ENCODE data around the gene OR2T11. TPM values are rescaled to one million over a fixed set of nuclear protein-coding genes. Genes with fewer than 3 reads are reported as not detected.
"Not testable (repeated sequence)": the region's sequence is repeated elsewhere in the genome, so short reads cannot be mapped to it uniquely, and the experiment has no call there.

The OR2T11 gene
- total RNA-seq, 4 donors from 2014 or later, result 0.57 TPM; not detected in 3

DNA sequence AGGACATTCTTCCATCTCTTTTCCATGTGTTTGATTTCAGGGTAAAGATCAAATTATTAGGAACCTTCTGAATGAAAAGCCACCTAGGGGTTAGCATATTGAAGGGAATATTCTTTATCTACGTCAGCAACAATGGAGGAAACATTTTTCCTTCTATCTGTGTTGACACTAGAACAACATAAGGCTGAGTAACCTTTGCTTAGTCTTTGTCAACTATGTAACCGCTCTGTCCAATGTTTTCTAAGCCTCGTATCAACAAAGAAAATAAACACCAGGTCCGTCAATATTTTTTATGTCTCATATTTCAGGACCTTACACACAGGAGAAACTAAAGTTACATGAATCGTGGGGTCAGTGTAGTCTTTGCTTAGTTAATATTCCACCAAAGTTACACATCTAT lies 1.7 kb upstream of the OR2T11 start:
- intact Hi-C loops (cut with DNase I; ENCODE audit: low total_unique reads); DNase-seq (ENCODE audit: low spot score in 2 of 2); H3K4me3 ChIP-seq (ENCODE audit: low read depth, poor library complexity, severe bottlenecking): not testable (repeated sequence)
- WGBS, 2 donors, result 74% methylated on average over 3 of the region's 5 CpGs; no CpG with 5 or more reads in 1 of the 2 donors

DNA sequence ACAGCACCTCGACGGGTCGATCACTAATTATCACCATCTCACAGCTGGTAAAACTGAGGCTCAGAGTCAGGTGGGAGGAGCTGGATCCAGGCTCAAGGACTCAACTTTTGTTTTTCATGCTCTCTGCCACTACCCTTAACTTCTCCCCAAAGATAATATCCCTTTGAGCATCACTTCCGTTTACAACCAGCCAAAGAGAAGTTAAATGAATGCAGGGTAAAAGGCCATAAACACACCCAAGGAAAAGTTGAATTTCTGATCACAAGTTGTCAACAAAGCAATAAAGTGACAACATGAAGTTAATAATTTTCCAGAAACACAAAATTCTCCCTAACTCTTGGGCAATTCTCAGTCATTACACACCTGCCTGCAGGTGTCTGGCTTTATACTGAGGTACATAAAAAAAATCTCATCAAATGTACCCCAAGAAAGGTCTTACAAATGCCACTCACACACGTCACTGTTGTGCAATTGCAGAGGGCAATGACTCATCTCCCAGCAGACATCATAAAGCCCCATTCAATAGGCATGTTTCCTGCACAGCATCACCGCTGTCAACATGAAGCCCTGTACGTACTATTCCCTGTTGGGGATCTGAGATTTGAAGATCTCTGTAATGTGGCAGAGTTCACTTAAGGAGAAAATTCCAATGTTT lies 3.4 kb downstream of the OR2T11 start:
- DNase-seq (ENCODE audit: low spot score in 2 of 2), result no peak
- TF ChIP-seq, protein P1, sequence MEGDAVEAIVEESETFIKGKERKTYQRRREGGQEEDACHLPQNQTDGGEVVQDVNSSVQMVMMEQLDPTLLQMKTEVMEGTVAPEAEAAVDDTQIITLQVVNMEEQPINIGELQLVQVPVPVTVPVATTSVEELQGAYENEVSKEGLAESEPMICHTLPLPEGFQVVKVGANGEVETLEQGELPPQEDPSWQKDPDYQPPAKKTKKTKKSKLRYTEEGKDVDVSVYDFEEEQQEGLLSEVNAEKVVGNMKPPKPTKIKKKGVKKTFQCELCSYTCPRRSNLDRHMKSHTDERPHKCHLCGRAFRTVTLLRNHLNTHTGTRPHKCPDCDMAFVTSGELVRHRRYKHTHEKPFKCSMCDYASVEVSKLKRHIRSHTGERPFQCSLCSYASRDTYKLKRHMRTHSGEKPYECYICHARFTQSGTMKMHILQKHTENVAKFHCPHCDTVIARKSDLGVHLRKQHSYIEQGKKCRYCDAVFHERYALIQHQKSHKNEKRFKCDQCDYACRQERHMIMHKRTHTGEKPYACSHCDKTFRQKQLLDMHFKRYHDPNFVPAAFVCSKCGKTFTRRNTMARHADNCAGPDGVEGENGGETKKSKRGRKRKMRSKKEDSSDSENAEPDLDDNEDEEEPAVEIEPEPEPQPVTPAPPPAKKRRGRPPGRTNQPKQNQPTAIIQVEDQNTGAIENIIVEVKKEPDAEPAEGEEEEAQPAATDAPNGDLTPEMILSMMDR (IDR thresholded peaks at IDR 0.05), result no peak
- no peak for TF ChIP-seq POLR2A (IDR thresholded peaks at IDR 0.05)
- 71 to 74% methylated on average over 7 of the region's 7 CpGs for WGBS, 2 donors
- intact Hi-C loops (cut with DNase I; ENCODE audit: low total_unique reads), result no loop called here
- H3K4me3 ChIP-seq (ENCODE audit: low read depth, poor library complexity, severe bottlenecking), result no peak overlapping the region

DNA sequence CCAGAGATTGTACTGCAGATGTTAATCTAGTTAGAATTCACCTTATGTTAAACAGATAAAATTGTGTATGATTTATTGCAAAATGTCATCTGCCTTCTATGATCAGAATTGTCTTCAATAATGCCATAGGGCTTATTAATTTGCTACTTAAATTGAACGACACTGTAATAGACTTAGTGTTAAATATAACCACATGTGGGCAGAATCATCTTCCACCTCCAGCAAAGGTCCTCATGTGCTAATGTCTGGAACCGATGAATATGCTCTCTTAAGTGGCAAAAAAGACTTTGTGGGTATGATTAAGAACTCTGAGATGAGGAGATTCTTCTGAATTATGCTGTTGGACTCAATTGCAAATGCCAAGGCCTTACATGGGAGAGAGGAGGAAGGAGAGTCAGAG lies 4.3 kb downstream of the OR2T11 start:
- intact Hi-C loops (cut with DNase I; ENCODE audit: low total_unique reads), result no loop called here
- TF ChIP-seq, protein P1 (IDR thresholded peaks at IDR 0.05), result no peak
- no peak for TF ChIP-seq POLR2A (IDR thresholded peaks at IDR 0.05)
- 65 to 68% methylated on average over 2 of the region's 2 CpGs for WGBS, 2 donors
- no peak overlapping the region for H3K4me3 ChIP-seq (ENCODE audit: low read depth, poor library complexity, severe bottlenecking)
- DNase-seq (ENCODE audit: low spot score in 2 of 2), result no peak

DNA sequence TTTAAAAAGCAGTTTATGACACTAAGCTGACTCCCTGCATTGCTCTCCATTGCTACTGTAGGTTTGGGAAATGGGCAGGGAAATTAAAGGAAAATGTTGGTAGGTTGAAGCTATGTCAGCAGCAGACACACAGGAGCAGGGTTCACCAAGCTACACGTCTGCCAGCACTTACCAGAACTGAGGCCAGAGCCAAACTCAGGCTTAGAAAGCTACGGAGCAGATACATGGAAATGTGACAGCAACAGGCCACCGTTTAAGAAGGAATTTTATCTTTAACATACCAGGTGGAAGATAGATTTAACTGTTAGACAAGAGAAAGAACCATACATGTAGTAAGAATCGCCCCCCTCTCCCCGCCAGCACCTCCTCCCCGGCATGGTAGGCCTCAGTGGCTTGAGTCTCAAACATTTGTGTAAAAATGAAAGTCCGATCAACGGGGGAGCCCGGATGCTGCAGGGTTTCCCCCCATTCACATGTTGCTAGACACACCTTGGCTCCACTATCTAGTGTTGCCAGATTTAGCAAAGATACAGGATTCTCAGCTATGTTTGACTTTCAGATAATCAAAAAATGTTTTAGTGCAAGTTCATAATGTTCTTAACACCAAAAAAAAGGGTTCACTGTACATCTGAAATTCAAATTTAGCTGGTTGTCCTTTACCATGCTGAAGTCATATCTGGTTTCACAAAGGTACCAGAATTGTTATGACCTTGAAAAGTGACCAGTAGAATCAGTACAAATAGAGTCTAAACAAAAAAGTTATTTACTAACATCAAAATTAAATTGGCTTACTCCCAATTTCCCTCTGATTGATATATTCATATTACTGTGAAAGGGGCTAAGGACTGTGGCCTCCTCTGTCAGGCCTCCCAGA lies 6.7 kb downstream of the OR2T11 start:
- 78 to 81% methylated on average over 9 of the region's 9 CpGs for WGBS, 2 donors

DNA sequence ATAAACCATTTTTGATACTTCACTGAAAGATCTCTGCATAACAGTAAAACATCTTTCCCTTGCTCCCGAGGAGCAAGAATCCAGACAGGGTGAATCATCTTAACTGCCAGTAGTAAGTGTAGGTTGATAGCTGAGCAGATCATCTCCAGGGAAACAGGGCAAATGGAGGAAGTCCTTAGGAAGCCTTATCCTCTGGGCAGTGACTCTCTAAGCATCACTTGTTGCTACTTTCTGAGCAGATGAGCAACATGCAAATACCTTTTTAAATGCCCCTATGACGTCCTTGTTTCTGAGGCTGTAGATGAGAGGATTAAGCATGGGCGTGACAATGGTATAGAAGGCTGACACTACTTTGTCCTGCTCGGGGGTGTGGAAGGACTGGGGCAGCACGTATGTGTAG lies 8.9 kb downstream of the OR2T11 start:
- H3K4me3 ChIP-seq (ENCODE audit: low read depth, poor library complexity, severe bottlenecking), result no peak overlapping the region
- intact Hi-C loops (cut with DNase I; ENCODE audit: low total_unique reads), result no loop called here
- WGBS, 2 donors, result 78 to 85% methylated on average over 5 of the region's 5 CpGs
- TF ChIP-seq, protein P1 (IDR thresholded peaks at IDR 0.05), result no peak
- no peak for TF ChIP-seq POLR2A (IDR thresholded peaks at IDR 0.05)
- DNase-seq (ENCODE audit: low spot score in 2 of 2), result no peak

More for the DNA sequence above, 6.7 kb downstream of the OR2T11 start:
- DNase-seq (ENCODE audit: low spot score in 2 of 2), result no peak
- intact Hi-C loops (cut with DNase I; ENCODE audit: low total_unique reads), result no loop called here
- TF ChIP-seq POLR2A (IDR thresholded peaks at IDR 0.05), result no peak
- TF ChIP-seq, protein P1 (IDR thresholded peaks at IDR 0.05), result no peak
- no peak overlapping the region for H3K4me3 ChIP-seq (ENCODE audit: low read depth, poor library complexity, severe bottlenecking)

DNA sequence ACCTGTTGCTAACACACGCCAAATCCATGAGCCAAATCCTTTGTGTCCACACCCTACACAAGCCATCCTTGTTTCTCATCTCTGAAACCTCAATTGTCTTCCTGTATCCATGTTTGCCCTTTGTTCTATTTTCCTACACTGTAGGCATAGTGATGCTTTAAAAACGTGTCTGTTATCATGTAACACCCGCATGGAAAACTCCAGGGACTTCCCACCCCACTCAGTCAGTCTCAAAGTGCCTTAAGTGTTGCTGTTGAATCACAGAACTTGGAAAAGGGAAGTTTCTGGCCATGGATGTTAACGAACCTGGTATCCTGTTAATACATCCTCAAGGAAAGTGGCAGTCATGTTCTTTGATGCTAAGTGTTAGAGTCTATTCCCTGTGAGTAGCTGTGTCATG lies 9.7 kb downstream of the OR2T11 start:
- TF ChIP-seq, protein P1 (IDR thresholded peaks at IDR 0.05), result no peak
- TF ChIP-seq POLR2A (IDR thresholded peaks at IDR 0.05), result no peak
- no peak for DNase-seq (ENCODE audit: low spot score in 2 of 2)
- WGBS, 2 donors, result 60 to 77% methylated on average over 4 of the region's 4 CpGs
- H3K4me3 ChIP-seq (ENCODE audit: low read depth, poor library complexity, severe bottlenecking), result no peak overlapping the region
- intact Hi-C loops (cut with DNase I; ENCODE audit: low total_unique reads), result no loop called here

Data from lower leg skin (tissue), 4 donors.